DOHH2 (cell line): Measurements from ENCODE around the gene RP2.

Source experiments
- H3F3A ChIP-seq: fragments of 200-600 bp; sonication (generic), shearing (Covaris generic); 2 replicates; pipeline ENCODE4 v1.6.0; 2016; ENCODE audit warnings: antibody characterized with exemption, mild to moderate bottlenecking; ENCODE audit not compliant: control insufficient read depth, insufficient read depth
- H3K27ac ChIP-seq: fragments of 200-600 bp; sonication (generic); 2 replicates; pipeline ENCODE4 v1.5.1; 2014; ENCODE audit warnings: low read depth, mild to moderate bottlenecking, low read length, moderate library complexity
- H3K27me3 ChIP-seq: fragments of 200-600 bp; sonication (generic); 2 replicates; pipeline ENCODE4 v1.6.1; 2014; ENCODE audit warnings: mild to moderate bottlenecking, low read length, mixed read lengths; ENCODE audit not compliant: control insufficient read depth
- H3K36me3 ChIP-seq: fragments of 200-600 bp; sonication (generic); 2 replicates; pipeline ENCODE4 v1.6.1; 2014; ENCODE audit warnings: mild to moderate bottlenecking, low read length, moderate library complexity, mixed read lengths; ENCODE audit not compliant: control insufficient read depth
- H3K4me1 ChIP-seq: fragments of 200-600 bp; sonication (generic); 2 replicates; pipeline ENCODE4 v1.6.1; 2014; ENCODE audit warnings: mild to moderate bottlenecking, low read length, mixed read lengths; ENCODE audit not compliant: control insufficient read depth
- H3K4me2 ChIP-seq: fragments of 200-600 bp; sonication (generic); 2 replicates; pipeline ENCODE4 v1.6.0; 2014; ENCODE audit warnings: mild to moderate bottlenecking, low read length, moderate library complexity
- H3K4me3 ChIP-seq: fragments of 200-600 bp; sonication (generic); 2 replicates; pipeline ENCODE4 v1.5.1; 2014; ENCODE audit warnings: mild to moderate bottlenecking, low read length, mixed read lengths
- H3K79me2 ChIP-seq: fragments of 200-600 bp; sonication (generic); 2 replicates; pipeline ENCODE4 v1.6.1; 2014; ENCODE audit warnings: mild to moderate bottlenecking, low read length, mixed read lengths; ENCODE audit not compliant: control insufficient read depth
- H3K9me2 ChIP-seq: fragments of 200-600 bp; sonication (generic); replicated peaks from 2 replicates; pipeline ENCODE4 v1.6.1; 2014; ENCODE audit warnings: mild to moderate bottlenecking, low read length, mixed read lengths; ENCODE audit not compliant: control insufficient read depth
- H3K9me3 ChIP-seq: fragments of 200-600 bp; sonication (generic); 2 replicates; pipeline ENCODE4 v1.6.1; 2014; ENCODE audit warnings: antibody characterized with exemption, low read length, mixed read lengths; ENCODE audit not compliant: control insufficient read depth, insufficient read depth
- H4K20me1 ChIP-seq: fragments of 200-600 bp; sonication (generic); 2 replicates; pipeline ENCODE4 v1.6.0; 2014; ENCODE audit warnings: low read depth, mild to moderate bottlenecking, antibody characterized with exemption, low read length, moderate library complexity; ENCODE audit not compliant: control insufficient read depth, insufficient read depth
- EZH2phosphoT487 ChIP-seq: fragments of 200-600 bp; sonication (generic); IDR thresholded peaks from 2 replicates; pipeline ENCODE4 v1.6.1; 2017; ENCODE audit warnings: borderline replicate concordance, mild to moderate bottlenecking, antibody characterized with exemption, low read length, moderate library complexity, mixed read lengths
- TF ChIP-seq, protein P1 (sequence below): fragments of 200-600 bp; sonication (generic); IDR thresholded peaks from one replicate; pipeline ENCODE4 v1.5.1; 2014; ENCODE audit warnings: antibody characterized with exemption, mild to moderate bottlenecking, low read depth, low read length; ENCODE audit not compliant: poor library complexity, severe bottlenecking

Gene RP2

DNA sequence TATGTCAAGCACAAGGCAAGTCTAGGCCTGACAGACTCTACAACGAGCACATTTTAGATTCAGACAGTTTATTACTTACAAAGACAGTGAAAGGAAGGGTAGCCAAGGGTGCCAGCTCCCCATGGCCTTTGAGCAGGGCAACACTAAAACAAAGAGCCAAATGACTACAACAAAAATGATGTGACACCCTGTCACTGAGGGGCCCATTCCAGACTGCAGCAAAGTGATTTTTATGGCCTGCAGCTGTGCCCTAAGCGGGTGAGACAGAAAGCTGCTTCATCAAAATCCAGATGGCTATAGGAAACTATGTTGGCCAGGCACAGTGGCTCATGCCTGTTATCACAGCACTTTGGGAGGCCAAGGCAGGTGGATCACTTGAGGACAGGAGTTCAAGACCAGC, 13.4 kb upstream of the RP2 start:
- Histone ChIP-seq H4K20me1 (no peaks in the 10 kb centered on the region), H3K4me1 (no peaks in the 10 kb centered on the region), H3F3A (no peaks in the 10 kb centered on the region), H3K4me3 (no peak overlapping the region), H3K4me2 (no peak overlapping the region), H3K36me3 (no peaks in the 10 kb centered on the region), H3K9me2 (no peaks in the 10 kb centered on the region), H3K27me3 (no peaks in the 10 kb centered on the region), H3K27ac (no peak overlapping the region), H3K9me3 (no peaks in the 10 kb centered on the region), H3K79me2 (no peaks in the 10 kb centered on the region)
- TF ChIP-seq, protein P1, sequence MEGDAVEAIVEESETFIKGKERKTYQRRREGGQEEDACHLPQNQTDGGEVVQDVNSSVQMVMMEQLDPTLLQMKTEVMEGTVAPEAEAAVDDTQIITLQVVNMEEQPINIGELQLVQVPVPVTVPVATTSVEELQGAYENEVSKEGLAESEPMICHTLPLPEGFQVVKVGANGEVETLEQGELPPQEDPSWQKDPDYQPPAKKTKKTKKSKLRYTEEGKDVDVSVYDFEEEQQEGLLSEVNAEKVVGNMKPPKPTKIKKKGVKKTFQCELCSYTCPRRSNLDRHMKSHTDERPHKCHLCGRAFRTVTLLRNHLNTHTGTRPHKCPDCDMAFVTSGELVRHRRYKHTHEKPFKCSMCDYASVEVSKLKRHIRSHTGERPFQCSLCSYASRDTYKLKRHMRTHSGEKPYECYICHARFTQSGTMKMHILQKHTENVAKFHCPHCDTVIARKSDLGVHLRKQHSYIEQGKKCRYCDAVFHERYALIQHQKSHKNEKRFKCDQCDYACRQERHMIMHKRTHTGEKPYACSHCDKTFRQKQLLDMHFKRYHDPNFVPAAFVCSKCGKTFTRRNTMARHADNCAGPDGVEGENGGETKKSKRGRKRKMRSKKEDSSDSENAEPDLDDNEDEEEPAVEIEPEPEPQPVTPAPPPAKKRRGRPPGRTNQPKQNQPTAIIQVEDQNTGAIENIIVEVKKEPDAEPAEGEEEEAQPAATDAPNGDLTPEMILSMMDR = no peak
- TF ChIP-seq EZH2phosphoT487 = no peak

DNA sequence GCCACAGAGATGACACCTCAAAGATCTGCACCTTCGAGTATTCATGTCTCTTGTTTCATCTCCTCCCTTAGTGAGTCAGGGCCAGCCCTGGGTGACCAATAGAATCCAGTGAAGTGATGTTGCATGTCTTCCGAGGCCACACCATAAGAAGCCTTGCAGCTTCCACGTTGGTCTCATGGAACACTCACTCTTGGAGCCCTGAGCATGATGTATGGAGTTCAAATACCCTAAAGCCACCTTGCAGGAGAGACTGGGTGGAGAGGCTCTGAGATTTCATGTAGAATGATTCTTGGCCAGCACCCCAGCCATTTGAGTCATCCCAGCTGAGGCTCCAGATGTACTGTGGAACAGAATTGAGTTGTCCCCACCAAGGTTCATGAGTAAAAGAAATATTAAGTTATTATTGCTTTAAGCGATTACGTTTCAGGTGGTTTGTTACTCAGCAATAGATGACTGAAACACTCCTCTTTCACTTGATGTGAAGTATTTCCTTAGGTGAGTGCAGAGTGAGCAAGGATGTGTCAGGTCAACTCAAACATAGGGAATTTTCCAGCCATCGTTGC, 5.0 kb upstream of the RP2 start:
- H3K79me2 ChIP-seq = peaks cover under 1% of the 10 kb centered on the region
- no peaks in the 10 kb centered on the region for H3K9me3 ChIP-seq
- no peaks in the 10 kb centered on the region for H3K27me3 ChIP-seq
- peaks cover 9% of the 10 kb centered on the region; the same call in 1 of the 2 replicates for H3F3A ChIP-seq
- TF ChIP-seq EZH2phosphoT487 = no peak
- TF ChIP-seq, protein P1 = no peak
- no peak overlapping the region for H3K4me2 ChIP-seq
- no peaks in the 10 kb centered on the region for H4K20me1 ChIP-seq
- peaks cover 38% of the 10 kb centered on the region for H3K4me1 ChIP-seq
- H3K9me2 ChIP-seq = no peaks in the 10 kb centered on the region
- H3K36me3 ChIP-seq = no peaks in the 10 kb centered on the region
- no peak overlapping the region for H3K4me3 ChIP-seq
- no peak overlapping the region for H3K27ac ChIP-seq

DNA sequence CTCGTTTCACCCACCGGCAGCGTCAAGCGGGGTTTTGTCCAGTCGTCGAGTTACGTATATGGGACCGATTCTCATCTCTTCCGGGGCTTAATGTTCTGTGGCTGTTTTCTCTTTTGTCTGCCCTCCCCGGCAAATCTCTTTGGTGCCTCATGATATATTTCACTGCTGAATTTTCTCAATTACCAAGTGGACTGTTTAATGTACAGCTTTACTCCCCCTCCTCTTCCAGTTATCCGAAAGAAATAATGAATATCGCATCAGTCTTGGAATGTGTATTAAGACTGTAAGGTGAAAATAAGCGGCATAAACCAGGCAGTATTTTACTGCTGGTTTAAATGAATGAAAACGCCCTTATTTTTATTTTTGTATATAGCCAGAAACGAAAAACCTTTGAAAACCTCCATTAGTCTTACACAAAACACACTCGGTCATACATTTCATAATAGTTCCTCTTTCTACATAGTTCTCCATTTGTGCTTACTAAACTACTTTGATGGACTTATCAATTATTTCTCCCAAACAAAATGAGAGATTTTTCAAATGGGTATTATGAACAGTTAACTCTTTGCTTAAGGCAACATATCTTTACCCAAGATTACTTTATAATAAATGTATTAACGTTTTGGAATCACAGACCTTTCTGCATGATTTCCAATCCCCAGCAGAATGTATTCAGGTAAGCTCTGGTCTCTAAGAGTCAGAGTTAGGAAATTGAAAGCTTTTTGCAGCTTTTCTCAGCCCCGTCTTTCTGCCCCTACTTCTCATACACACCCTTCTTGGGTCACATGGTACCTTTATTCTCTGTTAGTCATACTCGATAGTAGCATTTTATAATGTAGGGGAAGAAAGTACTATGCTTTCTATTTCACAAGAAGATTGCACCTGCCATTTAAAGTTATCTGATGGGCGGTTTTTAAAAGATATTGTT, 979 bp downstream of the RP2 start:
- TF ChIP-seq EZH2phosphoT487 = no peak
- TF ChIP-seq, protein P1 = no peak
- H3K9me2 ChIP-seq = no peaks in the 10 kb centered on the region
- peaks cover 60% of the 10 kb centered on the region for H3K79me2 ChIP-seq
- no peaks in the 10 kb centered on the region; the same call in 1 of the 2 replicates for H3K36me3 ChIP-seq
- H3K27ac ChIP-seq = peak overlapping the region; percentile 76
- peaks cover 53% of the 10 kb centered on the region for H3K4me1 ChIP-seq
- H4K20me1 ChIP-seq = no peaks in the 10 kb centered on the region
- H3K4me3 ChIP-seq = peak overlapping the region; percentile 93
- no peaks in the 10 kb centered on the region for H3K27me3 ChIP-seq
- peak overlapping the region; percentile 75 for H3K4me2 ChIP-seq
- H3F3A ChIP-seq = peaks cover 15% of the 10 kb centered on the region; the same call in 1 of the 2 replicates
- no peaks in the 10 kb centered on the region for H3K9me3 ChIP-seq
